K562 (cell line): Measurements from ENCODE around the gene ODAD4. TPM values are rescaled to one million over a fixed set of nuclear protein-coding genes. Genes with fewer than 3 reads are reported as not detected.

Experiments
- ATAC-seq: fragments of 200-7000 bp; cut with Tn5 transposase; 3 replicates; pipeline ENCODE4 v1.9.1; 2020; ENCODE audit warnings: moderate library complexity
- Bru-seq: library from RNA; stranded (reverse); fragments of 400-500 nt; gene quantifications from one replicate; lab custom pipeline; 2021; lab: Mats Ljungman, UMichigan
- BruChase-seq, 2 experiments: library from RNA; stranded (reverse); fragments of 400-500 nt; gene quantifications; one replicate each; lab custom pipeline; 2021; lab: Mats Ljungman, UMichigan
- BruUV-seq: library from RNA; stranded (reverse); fragments of 400-500 nt; replicated peaks from 2 replicates; lab custom pipeline; 2021; lab: Mats Ljungman, UMichigan
- CTCF ChIA-PET: fragments of 300-600 bp; formaldehyde crosslinking; extraction: SDS; loops from one replicate; lab custom pipeline; 2021; ENCODE audit warnings: low intra/inter-chr PET ratio; lab: Yijun Ruan, JAX
- POLR2A ChIA-PET: fragments of 300-600, 350-650 bp; sonication (Branson Sonifier 250); formaldehyde crosslinking; extraction: SDS; loops from one replicate; lab custom pipeline; 2021; ENCODE audit warnings: antibody characterized with exemption, inconsistent platforms; lab: Yijun Ruan, JAX
- DNase-seq, 4 experiments: peaks; one replicate each; pipeline versions ENCODE4 v3.0.0 to v3.0.0-alpha.2; 2011 to 2018; ENCODE audit warnings: low spot score in 3 of 4, mixed read lengths in 3 of 4; ENCODE audit errors: extremely low read depth in 1 of 4
- FAIRE-seq: peaks from 2 replicates; lab custom pipeline; 2011; peaks lifted over from hg19 to GRCh38; lab: Jason Lieb, UNC
- H2AFZ ChIP-seq: 2 replicates; pipeline ENCODE4 v1.6.0; 2011; ENCODE audit warnings: low read depth, low read length, control low read depth, inconsistent platforms
- H3K27ac ChIP-seq: fragments of 200-600 bp; 3 replicates; pipeline ENCODE4 v1.8.0; 2011; ENCODE audit warnings: low read depth, mild to moderate bottlenecking, control low read depth, inconsistent platforms, low read length, moderate library complexity, mixed read lengths; ENCODE audit errors: extremely low read depth
- H3K27me3 ChIP-seq, 2 experiments: fragments of 300-600 bp in 1 of 2; 2 replicates in 1 of 2; 3 replicates in 1 of 2; pipeline versions ENCODE4 v1.6.0 to v1.8.0; 2011; ENCODE audit warnings: inconsistent platforms in 2 of 2, low read length in 2 of 2, mild to moderate bottlenecking in 1 of 2, mixed read lengths in 1 of 2, moderate library complexity in 1 of 2; ENCODE audit not compliant: control insufficient read depth in 2 of 2, insufficient read depth in 2 of 2
- H3K36me3 ChIP-seq: fragments of 300-600 bp; 3 replicates; pipeline ENCODE4 v1.8.0; 2011; ENCODE audit warnings: mild to moderate bottlenecking, low read length, inconsistent platforms; ENCODE audit not compliant: control insufficient read depth, insufficient read depth
- H3K4me1 ChIP-seq, 2 experiments: fragments of 200-600 bp in 1 of 2; replicated peaks in 1 of 2; 2 replicates in 1 of 2; 3 replicates in 1 of 2; pipeline versions ENCODE4 v1.5.1 to v1.8.0; 2011; ENCODE audit warnings: inconsistent platforms in 2 of 2, low read length in 2 of 2, mild to moderate bottlenecking in 1 of 2, mixed read lengths in 1 of 2, moderate library complexity in 1 of 2; ENCODE audit not compliant: control insufficient read depth in 2 of 2, insufficient read depth in 2 of 2
- H3K4me2 ChIP-seq: 2 replicates; pipeline ENCODE4 v1.6.1; 2011; ENCODE audit warnings: low read length, control low read depth, inconsistent platforms, mixed read lengths; ENCODE audit not compliant: insufficient read depth
- H3K4me3 ChIP-seq: fragments of 200-600 bp; sonication (generic), shearing (Covaris generic); 2 replicates; pipeline ENCODE4 v1.5.1; 2016; ENCODE audit warnings: control low read depth, inconsistent platforms
- H3K79me2 ChIP-seq: fragments of 200-600 bp; 3 replicates; pipeline ENCODE4 v1.8.0; 2011; ENCODE audit warnings: low read length, inconsistent platforms; ENCODE audit not compliant: control insufficient read depth, insufficient read depth
- H3K9ac ChIP-seq, 2 experiments: 2 replicates each; pipeline versions ENCODE4 v1.6.0 to v1.6.1; 2011; ENCODE audit warnings: low read depth in 2 of 2, low read length in 2 of 2, control low read depth in 1 of 2, inconsistent platforms in 1 of 2, mild to moderate bottlenecking in 1 of 2, mixed read lengths in 1 of 2; ENCODE audit not compliant: insufficient read depth in 1 of 2
- H3K9me1 ChIP-seq: one replicate; pipeline ENCODE4 v1.6.0; 2011; ENCODE audit warnings: inconsistent platforms, mild to moderate bottlenecking, low read length, moderate library complexity; ENCODE audit not compliant: control insufficient read depth, insufficient read depth
- H3K9me3 ChIP-seq: replicated peaks from 2 replicates; pipeline ENCODE4 v1.5.1; 2011; ENCODE audit warnings: low read depth, low read length, inconsistent platforms; ENCODE audit not compliant: control insufficient read depth, insufficient read depth
- H4K20me1 ChIP-seq: replicated peaks from 2 replicates; pipeline ENCODE4 v1.6.1; 2011; ENCODE audit warnings: low read length, inconsistent platforms, mixed read lengths; ENCODE audit not compliant: control insufficient read depth, insufficient read depth
- PHTF2 ChIP-seq: fragments of 250-450 bp; sonication (Bioruptor Pico); IDR thresholded peaks from 2 replicates; pipeline ENCODE4 v1.5.0; 2021; ENCODE audit warnings: mild to moderate bottlenecking
- SMARCC2 ChIP-seq: fragments of 450-650 bp; IDR thresholded peaks from 2 replicates; pipeline ENCODE4 v1.6.1; 2017; ENCODE audit warnings: antibody characterized with exemption, moderate library complexity, mild to moderate bottlenecking, low read depth
- TRIM28 ChIP-seq: fragments of 450-650 bp; IDR thresholded peaks from 2 replicates; pipeline ENCODE4 v1.6.1; 2017
- WGBS: fragments of 100-300 bp; shearing (Covaris generic); methylation state at CpG from one replicate; pipeline ENCODE4 v1.1.6; 2016; ENCODE audit warnings: low coverage, mixed read lengths; ENCODE audit not compliant: insufficient coverage; ENCODE audit errors: missing lambda C conversion rate; 5-methylcytosine and 5-hydroxymethylcytosine counted together
- in situ Hi-C: fragments of 300-500 bp; cut with MboI; formaldehyde crosslinking; loops from 4 replicates; pipeline ENCODE4 v1.15.0; 2018; ENCODE audit warnings: inconsistent platforms, mixed read lengths
- intact Hi-C: fragments of 100-400 bp; cut with micrococcal nuclease; formaldehyde crosslinking; loops from 2 replicates; pipeline ENCODE4 v1.14.2; 2022
- long read RNA-seq, 3 experiments: library from polyadenylated mRNA in 2 of 3; library from RNA in 1 of 3; unstranded in 2 of 3; stranded (forward) in 1 of 3; transcript quantifications; one replicate each; pipeline ENCODE4 v2.0.0, GENCODE V29; 2019 to 2022
- polyA minus RNA-seq, 3 experiments: library from RNA; depleted of rRNA, polyadenylated mRNA; stranded (reverse); fragments of >200 nt; gene quantifications; 2 replicates each; pipeline ENCODE4 v1.2.3, GENCODE V29; 2011
- polyA plus RNA-seq, 8 experiments: library from polyadenylated mRNA; depleted of rRNA in 4 of 8; stranded (reverse) in 5 of 8; unstranded in 3 of 8; fragments of >200 nt; fragmentation: Nextera tagmentation in 2 of 8; fragmentation: Illumina TruSeq in 1 of 8; extraction: Ambion mirVana in 2 of 8; extraction: Trizol in 1 of 8; gene quantifications; 2 replicates each; pipeline versions ENCODE4 v1.2.1 to v1.2.3, GENCODE V29; 2011 to 2014; ENCODE audit warnings: inconsistent platforms in 1 of 8, missing spikeins in 1 of 8
- total RNA-seq, 7 experiments: library from RNA; depleted of rRNA in 6 of 7; stranded (reverse); fragments of >200 nt in 6 of 7; fragmentation: Illumina TruSeq in 2 of 7; extraction: Trizol in 2 of 7; gene quantifications; 2 replicates each; pipeline versions ENCODE4 v1.2.1 to v1.2.3, GENCODE V29; 2011 to 2021; ENCODE audit warnings: low replicate concordance in 1 of 7
- TF ChIP-seq, protein P1 (sequence below), 2 experiments: fragments of 450-650 bp; formaldehyde crosslinking in 1 of 2; IDR thresholded peaks; 2 replicates each; pipeline versions ENCODE4 v1.4.0 to v1.6.1; 2014 to 2020; ENCODE audit warnings: mild to moderate bottlenecking in 2 of 2, borderline replicate concordance in 1 of 2, low read depth in 1 of 2

Gene ODAD4, protein sequence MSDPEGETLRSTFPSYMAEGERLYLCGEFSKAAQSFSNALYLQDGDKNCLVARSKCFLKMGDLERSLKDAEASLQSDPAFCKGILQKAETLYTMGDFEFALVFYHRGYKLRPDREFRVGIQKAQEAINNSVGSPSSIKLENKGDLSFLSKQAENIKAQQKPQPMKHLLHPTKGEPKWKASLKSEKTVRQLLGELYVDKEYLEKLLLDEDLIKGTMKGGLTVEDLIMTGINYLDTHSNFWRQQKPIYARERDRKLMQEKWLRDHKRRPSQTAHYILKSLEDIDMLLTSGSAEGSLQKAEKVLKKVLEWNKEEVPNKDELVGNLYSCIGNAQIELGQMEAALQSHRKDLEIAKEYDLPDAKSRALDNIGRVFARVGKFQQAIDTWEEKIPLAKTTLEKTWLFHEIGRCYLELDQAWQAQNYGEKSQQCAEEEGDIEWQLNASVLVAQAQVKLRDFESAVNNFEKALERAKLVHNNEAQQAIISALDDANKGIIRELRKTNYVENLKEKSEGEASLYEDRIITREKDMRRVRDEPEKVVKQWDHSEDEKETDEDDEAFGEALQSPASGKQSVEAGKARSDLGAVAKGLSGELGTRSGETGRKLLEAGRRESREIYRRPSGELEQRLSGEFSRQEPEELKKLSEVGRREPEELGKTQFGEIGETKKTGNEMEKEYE
- total RNA-seq (2011; cell fraction: chromatin; rRNA removed; ENCODE audit: low replicate concordance): 2.3 and 4.6 TPM in 2 replicates
- 0.67 and 2.2 TPM in 2 replicates for total RNA-seq (2011; cell fraction: nucleolus; rRNA removed)
- total RNA-seq (2011; cell fraction: nucleoplasm; rRNA removed): 1.8 TPM in 2 replicates
- total RNA-seq (2014; rRNA removed) (0.09 and 0.24 TPM in 2 replicates), total RNA-seq (2014; rRNA removed; fragmentation: Illumina TruSeq; extraction: Trizol) (0.70 and 0.98 TPM in 2 replicates), total RNA-seq (2015; rRNA removed; fragmentation: Illumina TruSeq; extraction: Trizol) (0.45 and 0.51 TPM in 2 replicates), total RNA-seq (2021) (0.11 and 0.75 TPM in 2 replicates), polyA plus RNA-seq (2011; rRNA removed) (0.05 and 0.35 TPM in 2 replicates), polyA plus RNA-seq (2014; fragmentation: Illumina TruSeq; extraction: Trizol) (0.57 and 0.67 TPM in 2 replicates), polyA plus RNA-seq (2014; fragmentation: Nextera tagmentation; extraction: Ambion mirVana) (under 1 TPM; 0.30 to 0.81 TPM), polyA plus RNA-seq (2014; rRNA removed) (0.22 and 0.49 TPM in 2 replicates), polyA minus RNA-seq (2011; rRNA and poly(A)+ RNA removed) (0.54 and 0.63 TPM in 2 replicates), Bru-seq, nascent RNA (percentile 37 among the genes with signal in this experiment), BruChase-seq, experiment 1, labeled RNA remaining after a 2-hour chase (percentile 37 among the genes with signal in this experiment), BruChase-seq, experiment 2, labeled RNA remaining after a 6-hour chase (percentile 31 among the genes with signal in this experiment)
- polyA plus RNA-seq (2011; cell fraction: cytosol; rRNA removed): 0.09 TPM in 2 replicates
- polyA plus RNA-seq (2011; cell fraction: nucleus; rRNA removed): 0.32 and 0.44 TPM in 2 replicates
- 0.35 and 1.6 TPM in 2 replicates for polyA plus RNA-seq (2012)
- polyA minus RNA-seq (2011; cell fraction: cytosol; rRNA and poly(A)+ RNA removed): not detected in 2 replicates
- 0.54 and 1.00 TPM in 2 replicates for polyA minus RNA-seq (2011; cell fraction: nucleus; rRNA and poly(A)+ RNA removed)
- long read RNA-seq, experiment 1, partial matches to known transcripts: 0 of 3 reads
- long read RNA-seq, experiment 1, other reads (novel, unspliced or antisense): 2 of 3 reads
- long read RNA-seq, experiment 2: 0 reads
- long read RNA-seq, experiment 3: 0 reads

DNA sequence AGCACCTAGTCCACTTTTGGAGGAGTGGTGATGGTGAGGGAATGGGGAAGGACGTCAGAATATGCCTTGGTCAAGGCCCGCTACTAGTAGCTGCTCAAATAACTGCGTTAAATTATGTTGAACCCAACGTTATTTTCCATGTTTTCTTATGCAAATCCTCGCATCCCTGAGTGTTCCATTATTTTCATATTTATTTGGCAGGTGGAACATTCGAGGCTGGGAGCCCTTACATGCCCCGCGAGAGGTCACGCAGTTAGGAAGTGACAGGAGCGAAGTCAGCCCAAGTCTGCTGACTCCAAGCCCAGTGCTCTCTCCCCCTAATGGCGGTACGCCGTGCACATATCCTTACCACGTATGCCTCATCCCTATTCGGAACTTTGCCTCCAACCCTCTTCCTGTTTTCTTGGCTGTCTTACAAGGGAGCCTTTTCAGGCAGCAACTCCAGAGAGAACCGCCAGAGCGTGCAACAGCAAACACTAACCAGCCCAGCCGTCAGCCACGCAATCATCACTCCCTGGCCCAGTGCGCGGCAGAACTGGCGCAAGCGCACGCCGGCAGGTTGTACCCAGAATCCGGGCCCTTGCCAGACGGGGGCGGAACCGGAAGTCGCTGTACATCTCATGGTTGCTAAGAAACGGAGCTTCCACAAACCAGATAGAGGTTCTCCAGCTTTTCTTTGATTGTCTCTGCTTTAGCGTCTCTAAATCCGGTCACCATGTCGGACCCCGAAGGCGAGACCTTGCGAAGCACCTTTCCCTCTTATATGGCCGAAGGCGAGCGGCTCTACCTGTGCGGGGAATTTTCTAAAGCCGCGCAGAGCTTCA, at the start of gene ODAD4:
TSS of gene ODAD4 (plus strand) at position 609 of the 824 bp plus-strand sequence. CDS start at position 716, 107 bp downstream.
- intact Hi-C loops (loop anchor here (2.0 kb wide), 1 partner anchor 29 kb away; no protein-coding TSS in a partner anchor), in situ Hi-C loops (no loop called here)
- Histone ChIP-seq H3K4me2 (peak within 1 kb of the TSS; percentile 98), H3K9ac (peak within 1 kb of the TSS; percentile 79 to 90), H3K27ac (peak within 1 kb of the TSS; percentile 82), H3K4me3 (peak within 1 kb of the TSS; percentile 45), H3K36me3 (no peaks in the 10 kb centered on the region), H3K9me1 (no peaks in the 10 kb centered on the region), H3K9me3 (no peaks in the 10 kb centered on the region), H3K4me1 (peaks cover 19 to 21% of the 10 kb centered on the region in 2 experiments; a peak in 4 of 5 replicates), H2AFZ (peak within 1 kb of the TSS; percentile 93), H3K79me2 (peaks cover 13% of the 10 kb centered on the region; the same call in 2 of the 3 replicates), H3K27me3 (no peaks in the 10 kb centered on the region), H4K20me1 (no peaks in the 10 kb centered on the region)
- WGBS: under 1% methylated on average over 43 of the region's 43 CpGs
- DNase-seq (peak; percentile 92 to 97 (median 95)), ATAC-seq (peak; percentile 99), FAIRE-seq (peak; percentile 96)
- BruUV-seq: TSS peak; percentile 96
- POLR2A ChIA-PET: interaction anchor here (0.6 to 2.4 kb wide), 14 partner anchors 8 to 606 kb away, joined by 3 to 21 read pairs (median 4); partner anchors contain the start of genes ACLY, CNP, EIF1 and JUP
- CTCF ChIA-PET: interaction anchor here (1.5 kb wide), 1 partner anchor 29 kb away, joined by 9 read pairs; no protein-coding TSS in a partner anchor
- TF ChIP-seq TRIM28: peak; percentile 86
- TF ChIP-seq SMARCC2: peak; percentile 60; the same call in 1 of the 2 replicates
- TF ChIP-seq, protein P1, sequence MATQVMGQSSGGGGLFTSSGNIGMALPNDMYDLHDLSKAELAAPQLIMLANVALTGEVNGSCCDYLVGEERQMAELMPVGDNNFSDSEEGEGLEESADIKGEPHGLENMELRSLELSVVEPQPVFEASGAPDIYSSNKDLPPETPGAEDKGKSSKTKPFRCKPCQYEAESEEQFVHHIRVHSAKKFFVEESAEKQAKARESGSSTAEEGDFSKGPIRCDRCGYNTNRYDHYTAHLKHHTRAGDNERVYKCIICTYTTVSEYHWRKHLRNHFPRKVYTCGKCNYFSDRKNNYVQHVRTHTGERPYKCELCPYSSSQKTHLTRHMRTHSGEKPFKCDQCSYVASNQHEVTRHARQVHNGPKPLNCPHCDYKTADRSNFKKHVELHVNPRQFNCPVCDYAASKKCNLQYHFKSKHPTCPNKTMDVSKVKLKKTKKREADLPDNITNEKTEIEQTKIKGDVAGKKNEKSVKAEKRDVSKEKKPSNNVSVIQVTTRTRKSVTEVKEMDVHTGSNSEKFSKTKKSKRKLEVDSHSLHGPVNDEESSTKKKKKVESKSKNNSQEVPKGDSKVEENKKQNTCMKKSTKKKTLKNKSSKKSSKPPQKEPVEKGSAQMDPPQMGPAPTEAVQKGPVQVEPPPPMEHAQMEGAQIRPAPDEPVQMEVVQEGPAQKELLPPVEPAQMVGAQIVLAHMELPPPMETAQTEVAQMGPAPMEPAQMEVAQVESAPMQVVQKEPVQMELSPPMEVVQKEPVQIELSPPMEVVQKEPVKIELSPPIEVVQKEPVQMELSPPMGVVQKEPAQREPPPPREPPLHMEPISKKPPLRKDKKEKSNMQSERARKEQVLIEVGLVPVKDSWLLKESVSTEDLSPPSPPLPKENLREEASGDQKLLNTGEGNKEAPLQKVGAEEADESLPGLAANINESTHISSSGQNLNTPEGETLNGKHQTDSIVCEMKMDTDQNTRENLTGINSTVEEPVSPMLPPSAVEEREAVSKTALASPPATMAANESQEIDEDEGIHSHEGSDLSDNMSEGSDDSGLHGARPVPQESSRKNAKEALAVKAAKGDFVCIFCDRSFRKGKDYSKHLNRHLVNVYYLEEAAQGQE (IDR thresholded peaks at IDR 0.05; ENCODE audit: borderline replicate concordance): peak; percentile 69
- TF ChIP-seq, protein P1 (CRISPR knock-in tag; IDR thresholded peaks at IDR 0.05; ENCODE audit: low read depth): no peak
- no peak for TF ChIP-seq PHTF2
